Stomach smooth muscle (tissue), 2 donors: ENCODE data around the gene BDKRB1.

Experiments used
- H3K27ac ChIP-seq: one replicate; pipeline ENCODE4 v1.7.0; 2013; ENCODE audit warnings: mild to moderate bottlenecking, low read length, inconsistent platforms
- H3K27me3 ChIP-seq, 2 donors: one replicate each; pipeline ENCODE4 v1.7.0; 2013; ENCODE audit warnings: low read length in 2 of 2; ENCODE audit not compliant: insufficient read depth in 2 of 2, control insufficient read depth in 1 of 2
- H3K36me3 ChIP-seq, 2 donors: one replicate each; pipeline ENCODE4 v1.7.0; 2013; ENCODE audit warnings: low read length in 2 of 2; ENCODE audit not compliant: control insufficient read depth in 2 of 2, insufficient read depth in 2 of 2
- H3K4me1 ChIP-seq: one replicate; pipeline ENCODE4 v1.7.0; 2013; ENCODE audit warnings: low read length; ENCODE audit not compliant: control insufficient read depth, insufficient read depth
- H3K4me3 ChIP-seq, 2 donors: one replicate each; pipeline ENCODE4 v1.7.0; 2013; ENCODE audit warnings: low read length in 2 of 2
- H3K9ac ChIP-seq, 2 donors: one replicate each; pipeline ENCODE4 v1.7.0; 2013; ENCODE audit warnings: low read length in 2 of 2, mild to moderate bottlenecking in 1 of 2
- H3K9me3 ChIP-seq, 2 donors: one replicate each; pipeline ENCODE4 v1.7.0; 2013; ENCODE audit warnings: low read length in 2 of 2; ENCODE audit not compliant: control insufficient read depth in 2 of 2
- donor health status: healthy.
- donor health status: Pancreatic carcinoma.

The BDKRB1 gene

GRCh38 chr14:96217376-96217913 lies 38.6 kb upstream of the BDKRB1 start:
- Histone ChIP-seq H3K9me3 (peaks cover 0 to 2% of the 10 kb centered on the region in 2 donors), H3K27ac (no peak overlapping the region), H3K4me1 (peaks cover 8% of the 10 kb centered on the region), H3K36me3 (no peaks in the 10 kb centered on the region), H3K27me3 (no peaks in the 10 kb centered on the region), H3K9ac (no peak overlapping the region), H3K4me3 (no peak overlapping the region)

DNA sequence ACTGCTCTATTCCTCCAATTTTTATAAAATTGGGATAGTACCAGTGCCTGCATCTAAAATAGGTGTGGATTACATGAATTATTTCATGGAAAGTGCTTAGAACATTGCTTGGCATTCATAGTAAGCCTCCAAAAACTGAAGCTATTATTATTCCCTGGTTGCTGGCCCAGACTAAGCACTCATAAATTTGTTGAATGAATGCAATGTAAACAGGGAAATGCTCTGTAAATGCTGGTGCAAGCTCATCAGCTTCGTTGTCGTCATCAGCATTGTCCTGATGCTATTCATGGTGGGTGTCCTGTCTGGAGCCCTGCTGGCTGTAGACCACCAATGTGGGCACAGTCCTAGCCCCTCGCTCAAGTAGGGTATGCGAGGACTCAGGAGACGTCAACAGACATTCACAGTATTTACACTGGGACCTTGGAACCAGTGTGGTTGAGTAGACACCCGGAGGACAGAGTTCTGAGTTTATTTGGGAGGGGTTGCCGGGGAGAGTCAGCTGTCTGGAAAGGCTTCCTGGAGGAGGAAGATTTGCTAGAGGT lies 34.8 kb upstream of the BDKRB1 start:
- Histone ChIP-seq H3K36me3 (no peaks in the 10 kb centered on the region), H3K27me3 (no peaks in the 10 kb centered on the region), H3K4me1 (peaks cover 16% of the 10 kb centered on the region), H3K27ac (no peak overlapping the region), H3K9me3 (no peaks in the 10 kb centered on the region), H3K9ac (no peak overlapping the region), H3K4me3 (no peak overlapping the region)

DNA sequence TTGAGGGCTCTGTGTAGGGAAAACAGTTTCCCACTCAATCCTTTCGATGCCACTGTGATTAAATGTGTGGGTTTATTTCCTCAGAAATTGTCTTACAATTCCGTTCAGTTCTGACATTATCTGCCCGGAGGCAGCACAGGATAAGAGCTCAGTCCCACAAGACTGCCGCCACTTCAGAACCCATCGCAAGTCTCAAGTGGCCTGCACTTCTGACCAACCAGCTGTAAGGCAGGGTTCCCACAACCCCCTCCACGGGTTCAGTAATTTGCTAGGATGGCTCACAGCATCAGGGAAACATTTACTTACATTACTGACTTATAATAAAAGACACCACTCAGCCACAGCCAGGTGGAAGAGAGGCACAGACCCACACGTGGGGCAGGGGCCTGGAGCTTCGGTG lies 34.2 kb upstream of the BDKRB1 start:
- no peak overlapping the region for H3K27ac ChIP-seq
- no peak overlapping the region for H3K4me3 ChIP-seq
- no peaks in the 10 kb centered on the region for H3K9me3 ChIP-seq
- peaks cover 16% of the 10 kb centered on the region for H3K4me1 ChIP-seq
- H3K27me3 ChIP-seq: no peaks in the 10 kb centered on the region
- no peaks in the 10 kb centered on the region for H3K36me3 ChIP-seq
- H3K9ac ChIP-seq: no peak overlapping the region

DNA sequence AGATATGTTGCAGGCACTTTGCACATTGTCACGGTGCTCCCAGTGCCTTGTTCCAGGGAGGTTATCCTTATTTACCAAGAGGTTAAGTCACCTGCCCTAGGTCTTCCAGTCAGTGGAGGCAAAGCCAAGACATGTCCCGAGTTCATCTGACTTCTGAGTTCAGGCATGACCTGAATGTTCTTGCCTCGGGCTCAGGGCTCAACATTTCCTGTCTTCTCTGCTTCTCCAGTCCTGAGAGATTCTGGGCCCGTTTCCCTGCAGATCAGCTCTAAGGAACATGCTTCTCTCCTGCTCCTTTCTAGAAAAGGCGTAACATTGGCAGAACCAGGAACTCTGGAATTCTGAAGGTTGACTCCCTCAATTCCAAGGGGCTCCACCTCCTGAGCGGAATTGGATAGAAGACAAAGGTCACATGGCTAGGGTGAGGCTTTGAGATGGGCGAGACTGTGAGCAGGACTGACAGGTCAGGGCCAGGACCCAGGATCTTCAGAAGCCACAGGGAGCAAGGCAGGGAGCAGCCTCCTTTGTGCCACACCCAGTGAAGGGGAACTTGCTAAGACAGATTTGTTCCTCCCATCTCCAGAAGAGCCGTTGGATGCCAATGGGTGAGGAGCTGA lies 31.4 kb upstream of the BDKRB1 start:
- Histone ChIP-seq H3K4me3 (no peak overlapping the region), H3K27ac (no peak overlapping the region), H3K27me3 (no peaks in the 10 kb centered on the region), H3K4me1 (peaks cover 16% of the 10 kb centered on the region), H3K9me3 (peaks cover 0 to 7% of the 10 kb centered on the region in 2 donors), H3K36me3 (no peaks in the 10 kb centered on the region), H3K9ac (no peak overlapping the region)

GRCh38 chr14:96225213-96225612 lies 30.8 kb upstream of the BDKRB1 start:
- Histone ChIP-seq H3K27ac (no peak overlapping the region), H3K4me3 (no peak overlapping the region), H3K9me3 (peaks cover 0 to 7% of the 10 kb centered on the region in 2 donors), H3K27me3 (no peaks in the 10 kb centered on the region), H3K36me3 (no peaks in the 10 kb centered on the region), H3K9ac (no peak overlapping the region), H3K4me1 (peaks cover 16% of the 10 kb centered on the region)

DNA sequence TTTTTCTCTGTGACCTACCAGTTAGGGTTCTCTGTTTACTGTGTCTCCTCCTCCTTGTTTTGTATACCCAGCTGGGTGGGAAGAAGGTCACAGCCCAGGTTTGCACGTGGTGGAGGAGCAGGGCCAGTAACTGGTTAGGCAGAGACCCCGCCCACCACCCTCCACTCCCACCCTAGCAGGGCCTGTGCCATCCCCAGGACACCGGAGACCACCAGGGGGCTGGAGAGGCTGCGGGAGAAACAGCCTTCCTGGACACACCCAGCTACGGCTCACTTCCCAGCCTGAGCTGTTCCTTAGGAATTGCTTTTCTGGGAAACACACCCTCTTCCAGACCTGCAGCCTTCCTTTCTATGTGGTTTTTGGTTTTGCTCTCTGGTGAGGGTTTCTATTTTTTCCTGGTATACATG lies 30.3 kb upstream of the BDKRB1 start:
- Histone ChIP-seq H3K27ac (no peak overlapping the region), H3K27me3 (no peaks in the 10 kb centered on the region), H3K4me3 (no peak overlapping the region), H3K36me3 (no peaks in the 10 kb centered on the region), H3K9me3 (peaks cover 0 to 7% of the 10 kb centered on the region in 2 donors), H3K9ac (no peak overlapping the region), H3K4me1 (peaks cover 16% of the 10 kb centered on the region)

DNA sequence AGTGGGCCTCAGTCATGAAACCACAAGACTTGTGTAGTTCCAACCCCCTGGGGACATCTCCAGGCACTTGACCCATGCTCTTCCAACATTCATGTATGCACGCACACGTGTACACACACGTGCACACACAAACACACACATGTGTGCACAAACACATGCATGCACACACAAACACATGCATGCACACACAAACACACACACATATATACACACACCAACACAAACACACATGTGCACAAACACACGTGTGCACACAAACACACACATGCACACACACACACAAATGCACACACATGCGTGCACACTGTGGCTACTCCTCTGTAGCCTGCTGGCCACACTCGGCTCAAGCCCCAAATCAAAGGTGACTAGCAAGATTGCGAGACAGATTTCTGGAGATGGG lies 28.6 kb upstream of the BDKRB1 start:
- no peak overlapping the region for H3K4me3 ChIP-seq
- H3K9me3 ChIP-seq: peaks cover 0 to 7% of the 10 kb centered on the region in 2 donors
- H3K4me1 ChIP-seq: peaks cover 11% of the 10 kb centered on the region
- no peak overlapping the region for H3K9ac ChIP-seq
- no peaks in the 10 kb centered on the region for H3K27me3 ChIP-seq
- H3K27ac ChIP-seq: no peak overlapping the region
- no peaks in the 10 kb centered on the region for H3K36me3 ChIP-seq

DNA sequence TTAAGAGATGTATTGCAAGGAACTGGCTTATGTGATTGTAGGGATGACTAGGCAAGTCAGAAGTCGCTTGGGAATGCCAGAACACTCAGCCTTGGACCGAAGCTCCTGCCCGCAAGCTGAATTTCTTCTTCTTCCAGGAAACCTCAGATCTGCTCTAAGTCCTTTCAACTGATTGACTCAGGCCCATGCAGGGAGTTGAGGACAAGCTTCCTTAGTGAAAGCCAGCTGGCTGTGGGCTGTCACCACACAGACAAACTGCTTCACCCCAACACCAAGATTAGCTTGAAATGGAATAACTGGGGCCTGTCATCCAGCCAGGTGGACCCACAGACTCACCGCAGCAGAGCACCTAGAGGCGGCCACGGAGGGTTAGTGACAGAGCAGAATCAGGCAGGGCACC lies 26.7 kb upstream of the BDKRB1 start:
- Histone ChIP-seq H3K27me3 (no peaks in the 10 kb centered on the region), H3K9ac (no peak overlapping the region), H3K27ac (no peak overlapping the region)

DNA sequence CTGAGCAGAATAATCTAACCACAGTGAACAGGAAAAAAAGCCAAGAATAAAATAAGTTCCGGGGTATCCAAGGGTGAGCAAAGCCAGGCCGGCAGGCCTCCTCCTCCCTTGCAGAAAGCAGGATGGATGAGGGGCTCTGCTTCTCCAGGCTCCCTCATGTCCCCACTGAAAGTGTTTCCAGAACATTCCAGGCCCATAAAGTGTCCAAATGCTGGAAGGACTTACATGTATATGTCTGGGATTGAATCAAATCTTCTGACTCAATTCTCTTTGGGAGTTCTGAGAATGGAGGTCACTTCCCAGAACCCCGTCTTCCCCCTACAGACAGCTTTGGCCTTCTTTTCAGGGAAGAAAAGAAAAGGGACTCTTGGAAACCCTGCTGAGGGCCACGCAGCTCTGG lies 25.0 kb upstream of the BDKRB1 start:
- H3K36me3 ChIP-seq: no peaks in the 10 kb centered on the region
- no peak overlapping the region for H3K27ac ChIP-seq

More for the DNA sequence above, 26.7 kb upstream of the BDKRB1 start:
- Histone ChIP-seq H3K9me3 (peaks cover 0 to 7% of the 10 kb centered on the region in 2 donors), H3K4me3 (no peak overlapping the region), H3K4me1 (peaks cover 16% of the 10 kb centered on the region), H3K36me3 (no peaks in the 10 kb centered on the region)

GRCh38 chr14:96231526-96232130 lies 24.4 kb upstream of the BDKRB1 start:
- H3K27me3 ChIP-seq: no peaks in the 10 kb centered on the region
- H3K27ac ChIP-seq: no peak overlapping the region
- no peak overlapping the region for H3K9ac ChIP-seq
- no peak overlapping the region for H3K4me3 ChIP-seq
- H3K4me1 ChIP-seq: peaks cover 4% of the 10 kb centered on the region
- peaks cover 0 to 7% of the 10 kb centered on the region in 2 donors for H3K9me3 ChIP-seq
- no peaks in the 10 kb centered on the region for H3K36me3 ChIP-seq

More for the DNA sequence above, 25.0 kb upstream of the BDKRB1 start:
- Histone ChIP-seq H3K9me3 (peaks cover 0 to 7% of the 10 kb centered on the region in 2 donors), H3K9ac (no peak overlapping the region), H3K4me3 (no peak overlapping the region), H3K4me1 (peaks cover 4% of the 10 kb centered on the region), H3K27me3 (no peaks in the 10 kb centered on the region)

- peaks cover 4% of the 10 kb centered on the region for H3K4me1 ChIP-seq
- H3K9ac ChIP-seq: no peak overlapping the region
- peaks cover 0 to 7% of the 10 kb centered on the region in 2 donors for H3K9me3 ChIP-seq
- H3K27me3 ChIP-seq: no peaks in the 10 kb centered on the region
- H3K4me3 ChIP-seq: no peak overlapping the region
- H3K27ac ChIP-seq: no peak overlapping the region
- no peaks in the 10 kb centered on the region for H3K36me3 ChIP-seq
Observed at GRCh38 chr14:96232506-96232905, 23.5 kb upstream of the BDKRB1 start.
